Liver (tissue), 9 donors: Measurements from ENCODE around the gene MAPK1IP1L. TPM values are rescaled to one million over a fixed set of nuclear protein-coding genes. Genes with fewer than 3 reads are reported as not detected.

Source experiments
- DNase-seq: peaks from one replicate; pipeline ENCODE4 v3.0.0-alpha.2; 2017; ENCODE audit warnings: low spot score
- H3K27ac ChIP-seq, 2 donors: one replicate each; pipeline ENCODE4 v1.7.0; 2013; ENCODE audit warnings: inconsistent platforms in 2 of 2, low read length in 2 of 2, control low read depth in 1 of 2, low read depth in 1 of 2, mild to moderate bottlenecking in 1 of 2
- H3K27me3 ChIP-seq, 4 donors: one replicate each; pipeline versions ENCODE4 v1.6.1 to v1.7.0; 2013; ENCODE audit warnings: low read length in 3 of 4, inconsistent platforms in 1 of 4, mild to moderate bottlenecking in 1 of 4, moderate library complexity in 1 of 4; ENCODE audit not compliant: control insufficient read depth in 4 of 4, insufficient read depth in 4 of 4
- H3K36me3 ChIP-seq, 4 donors: one replicate each; pipeline versions ENCODE4 v1.6.1 to v1.7.0; 2013; ENCODE audit warnings: low read length in 3 of 4, mild to moderate bottlenecking in 3 of 4, low read depth in 1 of 4, moderate library complexity in 1 of 4; ENCODE audit not compliant: control insufficient read depth in 4 of 4, insufficient read depth in 3 of 4
- H3K4me1 ChIP-seq, 4 donors: one replicate each; pipeline versions ENCODE4 v1.6.1 to v1.7.0; 2013; ENCODE audit warnings: low read length in 3 of 4, mild to moderate bottlenecking in 3 of 4, moderate library complexity in 1 of 4; ENCODE audit not compliant: control insufficient read depth in 4 of 4, insufficient read depth in 4 of 4
- H3K4me3 ChIP-seq, 3 donors: one replicate each; pipeline versions ENCODE4 v1.6.1 to v1.7.0; 2013; ENCODE audit warnings: low read length in 3 of 3, control low read depth in 1 of 3, low read depth in 1 of 3, mild to moderate bottlenecking in 1 of 3
- H3K9ac ChIP-seq, 2 donors: one replicate each; pipeline ENCODE4 v1.7.0; 2013; ENCODE audit warnings: low read length in 2 of 2, mild to moderate bottlenecking in 2 of 2, moderate library complexity in 2 of 2, control low read depth in 1 of 2, low read depth in 1 of 2
- H3K9me3 ChIP-seq, 4 donors: one replicate each; pipeline versions ENCODE4 v1.6.1 to v1.7.0; 2013; ENCODE audit warnings: low read length in 3 of 4; ENCODE audit not compliant: control insufficient read depth in 4 of 4
- ATF3 ChIP-seq: IDR thresholded peaks from 2 replicates; pipeline ENCODE4 v1.6.1; 2016; ENCODE audit warnings: antibody characterized with exemption
- EGR1 ChIP-seq, 2 donors: IDR thresholded peaks; 2 replicates each; pipeline ENCODE4 v1.6.1; 2016 to 2018; ENCODE audit warnings: antibody characterized with exemption in 2 of 2, low read depth in 2 of 2
- FOXA1 ChIP-seq: IDR thresholded peaks from 2 replicates; pipeline ENCODE4 v1.6.1; 2016; ENCODE audit warnings: antibody characterized with exemption
- FOXA2 ChIP-seq: IDR thresholded peaks from 2 replicates; pipeline ENCODE4 v1.6.1; 2016; ENCODE audit warnings: antibody characterized with exemption
- GABPA ChIP-seq, 2 donors: IDR thresholded peaks in 1 of 2; conservative IDR thresholded peaks in 1 of 2; 2 replicates each; pipeline ENCODE4 v1.6.1; 2016; ENCODE audit warnings: antibody characterized with exemption in 2 of 2, mild to moderate bottlenecking in 1 of 2, moderate library complexity in 1 of 2
- HNF4A ChIP-seq, 2 donors: conservative IDR thresholded peaks; 2 replicates each; pipeline ENCODE4 v1.6.1; 2016; ENCODE audit warnings: antibody characterized with exemption in 2 of 2, mild to moderate bottlenecking in 2 of 2
- HNF4G ChIP-seq: IDR thresholded peaks from 2 replicates; pipeline ENCODE4 v1.6.1; 2016; ENCODE audit warnings: antibody characterized with exemption
- JUND ChIP-seq, 2 donors: IDR thresholded peaks; 2 replicates each; pipeline ENCODE4 v1.6.1; 2016; ENCODE audit warnings: antibody characterized with exemption in 2 of 2
- MAX ChIP-seq: IDR thresholded peaks from 2 replicates; pipeline ENCODE4 v1.6.1; 2016; ENCODE audit warnings: antibody characterized with exemption
- NR2F2 ChIP-seq: IDR thresholded peaks from 2 replicates; pipeline ENCODE4 v1.6.1; 2016; ENCODE audit warnings: antibody characterized with exemption
- RAD21 ChIP-seq, 2 donors: IDR thresholded peaks; 2 replicates each; pipeline ENCODE4 v1.6.1; 2016; ENCODE audit warnings: antibody characterized with exemption in 2 of 2, mild to moderate bottlenecking in 2 of 2
- REST ChIP-seq: IDR thresholded peaks from 2 replicates; pipeline ENCODE4 v1.6.1; 2016; ENCODE audit warnings: antibody characterized with exemption, mild to moderate bottlenecking
- RXRA ChIP-seq, 2 donors: IDR thresholded peaks; 2 replicates each; pipeline ENCODE4 v1.6.1; 2017 to 2018; ENCODE audit warnings: antibody characterized with exemption in 2 of 2, mild to moderate bottlenecking in 1 of 2
- SP1 ChIP-seq: IDR thresholded peaks from 2 replicates; pipeline ENCODE4 v1.6.1; 2018; ENCODE audit warnings: antibody characterized with exemption, mild to moderate bottlenecking
- TAF1 ChIP-seq: conservative IDR thresholded peaks from 2 replicates; pipeline ENCODE4 v1.6.1; 2016; ENCODE audit warnings: antibody characterized with exemption, mild to moderate bottlenecking
- YY1 ChIP-seq: IDR thresholded peaks from 2 replicates; pipeline ENCODE4 v1.6.1; 2016; ENCODE audit warnings: antibody characterized with exemption, mild to moderate bottlenecking
- ZBTB33 ChIP-seq: IDR thresholded peaks from 2 replicates; pipeline ENCODE4 v1.6.1; 2016; ENCODE audit warnings: antibody characterized with exemption
- WGBS: extraction: QIAGEN DNeasy Blood & Tissue Kit; methylation state at CpG from one replicate; pipeline ENCODE4 v1.1.7; 2013; 5-methylcytosine and 5-hydroxymethylcytosine counted together
- polyA plus RNA-seq, 2 donors: library from polyadenylated mRNA; stranded (reverse) in 1 of 2; unstranded in 1 of 2; fragments of 200-250 nt in 1 of 2; fragments of >200 nt in 1 of 2; fragmentation: Nextera tagmentation in 1 of 2; extraction: Ambion mirVana in 1 of 2; gene quantifications; one replicate each; pipeline versions ENCODE4 v1.2.1 to v1.2.3, GENCODE V29; 2013 to 2015
- total RNA-seq, 2 donors: library from RNA; depleted of rRNA; stranded (reverse); fragments of >200 nt; gene quantifications; one replicate each; pipeline ENCODE4 v1.2.3, GENCODE V29; 2014
- donor health status: healthy.
- donor health status: healthy.
- donor health status: healthy.
- donor health status: healthy.
- donor health status: healthy.

The MAPK1IP1L gene
- total and polyA plus RNA-seq, 4 donors, result 11.8 to 25.2 (median 17.7) TPM

GRCh38 chr14:55111122-55111708, 59.8 kb downstream of the MAPK1IP1L start (continued):
- TF ChIP-seq JUND (IDR thresholded peaks at IDR 0.05) (no peak), HNF4A (conservative IDR thresholded peaks at IDR 0.05) (no peak), TAF1 (no peak)

GRCh38 chr14:55114720-55115119, 63.3 kb downstream of the MAPK1IP1L start:
- Histone ChIP-seq H3K27ac (no peak overlapping the region), H3K9me3 (no peaks in the 10 kb centered on the region), H3K4me3 (no peak overlapping the region), H3K36me3 (no peaks in the 10 kb centered on the region), H3K27me3 (no peaks in the 10 kb centered on the region), H3K9ac (no peak overlapping the region), H3K4me1 (no peaks in the 10 kb centered on the region)
- no peak for DNase-seq
- 61% methylated on average over 2 of the region's 2 CpGs for WGBS
- TF ChIP-seq RAD21 (IDR thresholded peaks at IDR 0.05) (no peak), FOXA1 (no peak), HNF4A (conservative IDR thresholded peaks at IDR 0.05) (no peak), EGR1 (IDR thresholded peaks at IDR 0.05; ENCODE audit: low read depth in 2 of 2) (no peak), RXRA (IDR thresholded peaks at IDR 0.05) (no peak), HNF4G (no peak), YY1 (no peak), FOXA2 (no peak), JUND (IDR thresholded peaks at IDR 0.05) (no peak), MAX (no peak), TAF1 (no peak), NR2F2 (no peak)

GRCh38 chr14:55115460-55115859, 64.0 kb downstream of the MAPK1IP1L start:
- no peaks in the 10 kb centered on the region for H3K27me3 ChIP-seq
- no peak overlapping the region for H3K27ac ChIP-seq
- H3K9ac ChIP-seq, result no peak overlapping the region
- H3K4me3 ChIP-seq, result no peak overlapping the region
- no peaks in the 10 kb centered on the region for H3K4me1 ChIP-seq
- H3K36me3 ChIP-seq, result no peaks in the 10 kb centered on the region
- 58% methylated on average over 3 of the region's 3 CpGs for WGBS
- TF ChIP-seq YY1, result no peak
- TF ChIP-seq MAX, result no peak
- no peaks in the 10 kb centered on the region for H3K9me3 ChIP-seq
- no peak for DNase-seq

GRCh38 chr14:55115861-55116245, 64.4 kb downstream of the MAPK1IP1L start:
- H3K36me3 ChIP-seq, result no peaks in the 10 kb centered on the region
- H3K27ac ChIP-seq, result no peak overlapping the region
- 83% methylated on average over 4 of the region's 4 CpGs for WGBS
- no peak for DNase-seq
- no peaks in the 10 kb centered on the region for H3K27me3 ChIP-seq
- no peak overlapping the region for H3K4me3 ChIP-seq
- no peaks in the 10 kb centered on the region for H3K4me1 ChIP-seq
- no peak overlapping the region for H3K9ac ChIP-seq
- H3K9me3 ChIP-seq, result no peaks in the 10 kb centered on the region
- TF ChIP-seq RXRA (IDR thresholded peaks at IDR 0.05) (no peak), ZBTB33 (no peak), FOXA1 (no peak), GABPA (IDR thresholded peaks at IDR 0.05 in 1 of 2, conservative IDR thresholded peaks at IDR 0.05 in 1 of 2) (no peak), YY1 (no peak), HNF4A (conservative IDR thresholded peaks at IDR 0.05) (no peak), MAX (no peak), ATF3 (no peak), JUND (IDR thresholded peaks at IDR 0.05) (no peak), REST (no peak), RAD21 (IDR thresholded peaks at IDR 0.05) (no peak), FOXA2 (no peak), NR2F2 (no peak), SP1 (no peak), TAF1 (no peak), EGR1 (IDR thresholded peaks at IDR 0.05; ENCODE audit: low read depth in 2 of 2) (no peak)
